HG03571 (cell line): ENCODE measurements around the gene THYN1.
"Not testable (repeated sequence)": the region's sequence is repeated elsewhere in the genome, so short reads cannot be mapped to it uniquely, and the experiment has no call there.

ENCODE experiments used
- ATAC-seq: cut with Tn5 transposase; IDR thresholded peaks from one replicate; pipeline ENCODE4 v1.9.1; 2021; ENCODE audit not compliant: unreplicated experiment

Gene THYN1

DNA sequence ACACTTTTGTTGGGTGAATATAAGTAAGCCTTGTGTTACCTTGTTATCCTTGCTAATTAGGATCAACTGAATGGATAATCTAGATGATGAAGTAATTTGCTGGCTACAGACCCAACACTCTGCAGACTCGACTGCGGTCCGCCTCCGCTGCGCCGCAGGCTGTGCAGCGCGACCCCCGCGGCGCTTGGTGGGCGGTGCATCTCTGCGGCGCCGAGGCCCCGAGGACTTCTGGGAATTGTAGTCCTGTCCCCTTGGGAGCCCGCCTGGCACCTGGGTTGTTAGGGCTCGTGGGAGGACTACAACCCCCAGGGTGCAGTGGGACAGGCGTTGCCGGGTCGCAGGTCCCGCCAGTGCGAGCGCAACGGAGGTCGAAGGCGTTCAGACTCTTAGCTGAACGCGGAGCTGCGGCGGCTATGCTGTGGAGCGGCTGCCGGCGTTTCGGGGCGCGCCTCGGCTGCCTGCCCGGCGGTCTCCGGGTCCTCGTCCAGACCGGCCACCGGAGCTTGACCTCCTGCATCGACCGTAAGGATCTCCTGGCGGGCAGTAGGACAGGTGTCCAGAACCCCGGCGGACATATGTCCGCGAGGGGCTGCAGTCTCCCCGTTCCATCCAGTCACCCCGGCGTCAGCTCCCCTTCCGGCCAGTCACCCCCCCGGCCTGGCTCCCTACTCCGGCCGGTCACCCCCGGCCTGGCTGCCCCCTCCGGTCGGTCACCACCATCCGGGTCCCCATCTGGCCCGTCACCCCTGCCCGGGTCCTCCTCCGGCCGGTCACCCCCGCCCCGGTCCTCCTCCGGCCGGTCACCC lies at the start of gene THYN1, which contains the start of gene ACAD8:
THYN1 (minus strand) TSS at position 165 of the 806 bp plus-strand sequence. CDS start 470 bp downstream, outside the sequence.
ACAD8 (plus strand) TSS at position 381 of the 806 bp plus-strand sequence; CDS start at position 414, 33 bp downstream.
- peak; percentile 100 for ATAC-seq

DNA sequence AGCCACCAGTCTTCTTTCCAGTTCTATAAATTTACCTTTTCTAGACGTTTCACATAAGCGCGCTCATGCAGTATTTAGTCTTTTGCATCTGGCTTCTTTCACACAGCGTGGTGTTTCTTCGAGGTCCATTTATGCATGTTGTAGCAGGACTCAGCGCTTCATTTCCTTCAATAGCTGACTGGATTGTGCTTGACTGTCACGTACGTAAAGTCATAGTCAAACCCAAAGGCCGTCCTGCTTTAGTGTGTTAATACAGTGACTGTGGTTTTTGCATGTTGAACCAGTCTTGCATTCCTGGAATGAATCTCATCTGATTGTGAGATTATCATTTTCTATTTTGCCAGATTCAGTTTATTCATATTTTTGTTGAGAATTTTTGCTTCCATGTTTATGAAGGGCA lies 41.5 kb upstream of the THYN1 start:
- no peak for ATAC-seq

DNA sequence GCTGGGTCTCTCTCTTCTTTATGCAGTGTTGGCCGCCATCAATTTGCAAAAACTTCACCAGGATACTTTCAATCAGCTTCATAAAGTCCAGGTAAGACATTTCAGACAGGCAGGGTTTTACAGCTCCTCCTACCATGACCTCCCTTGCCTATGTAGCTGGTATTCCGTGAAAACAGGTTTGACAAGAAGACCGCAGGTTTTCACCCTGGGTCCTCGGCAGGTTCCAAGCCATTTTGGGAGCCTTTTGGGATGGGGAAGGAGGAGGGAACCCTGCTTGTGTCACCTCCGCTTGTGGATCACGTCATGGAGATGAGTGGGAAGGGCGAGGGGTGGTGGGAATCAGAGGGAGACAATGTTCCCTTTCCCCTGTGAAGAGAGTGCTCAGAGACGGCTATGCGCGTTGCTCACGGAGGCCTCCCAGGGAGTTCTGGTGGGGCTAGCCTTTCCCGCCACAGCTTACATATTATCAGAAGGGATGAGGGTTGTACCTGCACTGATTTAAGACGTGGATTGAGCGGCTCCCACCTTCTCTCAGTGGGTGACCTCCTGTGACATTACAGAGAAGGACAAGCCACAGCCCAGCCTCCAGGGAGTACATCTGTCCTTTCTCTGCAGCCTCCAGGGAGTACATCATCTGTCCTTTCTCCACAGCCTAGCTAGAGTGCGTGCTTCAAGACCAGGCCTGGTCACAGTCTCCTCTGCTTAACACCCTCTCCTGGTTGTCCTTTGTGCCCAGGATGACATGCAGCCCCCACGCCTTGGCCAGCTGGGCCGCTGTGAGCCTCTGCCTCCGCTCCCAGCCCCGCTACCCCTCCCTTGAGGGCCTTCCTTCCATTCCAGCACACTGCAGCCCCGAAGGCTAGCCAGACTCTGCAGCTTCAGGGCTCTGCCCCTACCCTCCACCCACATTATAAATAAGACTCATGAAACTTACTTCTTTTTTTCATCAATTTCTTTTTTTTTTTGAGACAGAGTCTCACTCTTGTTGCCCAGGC lies 40.3 kb upstream of the THYN1 start:
- ATAC-seq, result no peak

GRCh38 chr11:134292661-134293060 lies 39.5 kb upstream of the THYN1 start:
- no peak for ATAC-seq

DNA sequence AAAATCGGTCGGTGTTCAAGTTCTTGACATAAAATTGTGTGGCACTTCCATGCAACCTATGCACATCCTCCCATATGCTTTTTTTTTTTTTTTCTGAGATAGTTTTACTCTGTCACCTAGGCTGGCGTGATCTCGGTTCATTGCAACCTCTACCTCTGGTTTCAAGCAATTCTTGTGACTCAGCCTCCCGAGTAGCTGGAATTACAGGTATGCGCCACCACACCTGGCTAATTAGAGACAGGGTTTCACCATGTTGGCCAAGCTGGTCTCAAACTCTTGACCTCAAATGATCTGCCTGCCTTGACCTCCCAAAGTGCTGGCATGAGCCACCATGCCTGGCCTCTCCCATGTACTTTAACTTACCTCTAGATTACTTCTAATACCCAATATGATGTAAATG lies 38.0 kb upstream of the THYN1 start:
- ATAC-seq, result no peak

GRCh38 chr11:134290646-134291045 lies 37.5 kb upstream of the THYN1 start:
- no peak for ATAC-seq

DNA sequence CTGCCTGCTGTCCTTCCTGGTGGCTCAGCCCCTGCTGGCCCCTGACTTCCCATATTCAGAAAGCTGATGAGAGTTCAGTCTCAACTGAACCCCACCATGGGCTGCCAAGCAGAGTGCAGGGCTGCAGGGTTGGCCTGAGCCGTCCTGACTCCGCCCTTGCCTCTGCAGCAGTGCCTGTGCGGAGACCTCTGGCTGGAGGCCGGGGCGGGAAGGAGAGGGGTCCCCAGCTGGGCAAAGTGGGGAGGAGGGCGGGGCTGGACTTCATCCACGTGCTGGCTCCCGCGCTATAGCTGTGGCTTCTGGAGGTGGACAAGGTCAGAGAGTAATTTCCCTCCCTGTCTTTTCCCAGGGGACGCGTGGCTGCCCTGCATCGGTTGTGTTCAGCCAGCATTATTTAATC lies 36.6 kb upstream of the THYN1 start:
- ATAC-seq, result no peak

DNA sequence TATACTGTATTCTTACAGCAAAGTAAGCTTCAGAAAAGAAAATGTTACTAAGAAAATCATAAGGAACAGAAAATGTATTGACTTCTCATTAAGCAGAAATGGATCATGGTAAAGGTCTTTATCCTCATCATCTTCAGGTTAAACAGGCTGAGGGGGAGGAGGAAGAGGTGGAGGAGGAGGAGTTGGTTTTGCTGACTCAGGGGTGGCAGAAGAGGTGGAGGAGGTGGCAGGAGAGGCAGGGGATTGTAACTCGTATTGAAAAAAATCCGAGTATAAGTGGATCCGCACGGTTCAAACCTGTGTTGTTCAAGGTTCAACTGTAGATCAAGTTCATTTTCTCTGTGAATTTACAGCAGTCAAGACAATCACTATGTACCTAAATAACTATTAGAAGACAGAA lies 36.0 kb upstream of the THYN1 start:
- no peak for ATAC-seq

GRCh38 chr11:134288486-134288885 lies 35.3 kb upstream of the THYN1 start:
- no peak for ATAC-seq

GRCh38 chr11:134287561-134287960 lies 34.4 kb upstream of the THYN1 start:
- ATAC-seq, result no peak

GRCh38 chr11:134284349-134284748 lies 31.2 kb upstream of the THYN1 start:
- not testable (repeated sequence) for ATAC-seq

- no peak for ATAC-seq
These were observed 30.5 kb upstream of the THYN1 start for GRCh38 chr11:134283461-134284230.

- ATAC-seq, result no peak
These were observed 29.2 kb upstream of the THYN1 start for GRCh38 chr11:134282121-134283045.

DNA sequence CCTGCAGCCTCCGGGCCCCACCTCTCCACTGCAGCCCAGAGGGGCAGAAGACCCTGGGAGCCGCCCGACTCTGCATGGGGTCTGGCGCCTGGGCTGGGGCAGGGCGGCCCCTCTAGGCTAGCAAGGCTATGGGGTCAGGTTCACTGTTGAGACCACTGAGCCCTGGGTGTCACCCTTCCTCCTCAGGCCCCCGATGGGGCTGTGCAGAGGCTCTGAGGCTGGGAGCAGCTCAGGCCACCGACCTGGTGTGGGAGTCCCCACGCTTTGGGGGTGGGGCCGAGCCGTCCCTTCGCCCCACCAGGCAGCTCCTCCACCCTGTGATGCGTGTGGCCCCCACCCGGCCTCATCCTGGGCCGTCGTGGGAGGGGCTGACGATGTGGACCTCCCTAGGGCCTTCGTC lies 28.5 kb upstream of the THYN1 start:
- ATAC-seq, result not testable (repeated sequence)

DNA sequence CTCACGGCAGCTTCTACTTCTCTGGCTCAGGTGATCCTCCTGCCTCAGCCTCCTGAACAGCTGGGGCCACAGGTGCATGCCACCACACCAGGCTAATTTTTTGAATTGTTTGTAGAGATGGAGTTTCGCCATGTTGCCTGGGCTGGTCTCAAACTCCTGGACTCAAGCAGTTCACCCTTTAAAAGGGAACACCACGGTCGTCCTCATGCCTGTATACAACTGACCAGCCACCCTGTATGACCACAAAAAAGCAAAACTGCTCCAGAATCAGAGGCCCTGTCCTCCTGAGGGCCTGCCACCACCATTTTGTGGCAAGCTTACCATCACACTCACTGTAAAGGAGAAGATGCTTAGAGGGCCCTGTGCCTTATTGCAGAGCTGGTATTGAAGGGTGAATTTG lies 25.2 kb upstream of the THYN1 start:
- no peak for ATAC-seq

- no peak for ATAC-seq
These were observed 24.2 kb upstream of the THYN1 start for GRCh38 chr11:134277183-134278001.

- no peak for ATAC-seq
These were observed 23.4 kb upstream of the THYN1 start for GRCh38 chr11:134276396-134277182.
